Right atrium auricular region (tissue), 2 donors: ENCODE results near the gene SCFD2. TPM values are rescaled to one million over a fixed set of nuclear protein-coding genes. Genes with fewer than 3 reads are reported as not detected.
"Not testable (repeated sequence)": the region's sequence is repeated elsewhere in the genome, so short reads cannot be mapped to it uniquely, and the experiment has no call there.

Source experiments
- DNase-seq: peaks from one replicate; pipeline ENCODE4 v3.0.0-alpha.2; 2019; ENCODE audit warnings: low spot score
- H3K27ac ChIP-seq, 2 donors: fragments of 200-600 bp; sonication (generic); 1 replicate in 1 of 2; 2 replicates in 1 of 2; pipeline ENCODE4 v1.5.1; 2016 to 2019
- H3K27me3 ChIP-seq, 2 donors: fragments of 200-600 bp; sonication (generic); one replicate each; pipeline versions ENCODE4 v1.5.1 to v1.6.0; 2017 to 2019
- H3K36me3 ChIP-seq: fragments of 200-600 bp; sonication (generic); one replicate; pipeline ENCODE4 v1.5.1; 2016
- H3K4me1 ChIP-seq, 2 donors: fragments of 200-600 bp; sonication (generic); one replicate each; pipeline versions ENCODE4 v1.5.1 to v1.6.0; 2017 to 2019
- H3K4me3 ChIP-seq, 2 donors: fragments of 200-600 bp; sonication (generic); 1 replicate in 1 of 2; 2 replicates in 1 of 2; pipeline ENCODE4 v1.5.1; 2017 to 2019; ENCODE audit warnings: mild to moderate bottlenecking in 1 of 2, moderate library complexity in 1 of 2
- H3K9me3 ChIP-seq, 2 donors: fragments of 200-600 bp; sonication (generic); one replicate each; pipeline ENCODE4 v1.5.1; 2019
- total RNA-seq, 2 donors: library from RNA; depleted of rRNA; stranded (reverse); fragments of >200 nt; gene quantifications; one replicate each; pipeline ENCODE4 v1.1.0, GENCODE V29; 2016
- TF ChIP-seq, protein P1 (sequence below), 2 donors: fragments of 200-600 bp; sonication (generic); IDR thresholded peaks; one replicate each; pipeline ENCODE4 v1.5.1; 2019; ENCODE audit warnings: antibody characterized with exemption in 2 of 2

SCFD2 gene
- total RNA-seq, 2 donors from 2014 or later, result 8.1 to 9.4 TPM

DNA sequence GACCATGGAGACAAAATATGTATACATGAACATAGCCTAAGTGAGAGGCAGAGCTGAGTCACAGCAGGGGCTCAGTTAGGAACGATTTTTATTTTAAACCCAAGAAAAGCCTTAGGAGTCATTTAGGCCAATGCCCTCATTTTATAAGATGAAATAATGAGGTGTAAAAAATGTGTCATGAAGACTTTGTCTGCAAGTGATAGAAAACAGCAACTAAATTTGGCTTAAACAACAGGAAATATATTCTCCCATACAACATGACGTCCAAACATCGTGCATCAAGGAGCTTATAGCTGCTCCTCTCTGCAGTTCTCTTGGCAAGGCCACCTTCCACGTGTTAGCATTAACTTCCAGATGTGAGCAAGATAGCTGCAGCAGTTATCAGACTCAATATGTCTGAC is 16.8 kb downstream of the SCFD2 start:
- H3K4me1 ChIP-seq, result peaks cover 0 to 10% of the 10 kb centered on the region in 2 donors
- TF ChIP-seq, protein P1, sequence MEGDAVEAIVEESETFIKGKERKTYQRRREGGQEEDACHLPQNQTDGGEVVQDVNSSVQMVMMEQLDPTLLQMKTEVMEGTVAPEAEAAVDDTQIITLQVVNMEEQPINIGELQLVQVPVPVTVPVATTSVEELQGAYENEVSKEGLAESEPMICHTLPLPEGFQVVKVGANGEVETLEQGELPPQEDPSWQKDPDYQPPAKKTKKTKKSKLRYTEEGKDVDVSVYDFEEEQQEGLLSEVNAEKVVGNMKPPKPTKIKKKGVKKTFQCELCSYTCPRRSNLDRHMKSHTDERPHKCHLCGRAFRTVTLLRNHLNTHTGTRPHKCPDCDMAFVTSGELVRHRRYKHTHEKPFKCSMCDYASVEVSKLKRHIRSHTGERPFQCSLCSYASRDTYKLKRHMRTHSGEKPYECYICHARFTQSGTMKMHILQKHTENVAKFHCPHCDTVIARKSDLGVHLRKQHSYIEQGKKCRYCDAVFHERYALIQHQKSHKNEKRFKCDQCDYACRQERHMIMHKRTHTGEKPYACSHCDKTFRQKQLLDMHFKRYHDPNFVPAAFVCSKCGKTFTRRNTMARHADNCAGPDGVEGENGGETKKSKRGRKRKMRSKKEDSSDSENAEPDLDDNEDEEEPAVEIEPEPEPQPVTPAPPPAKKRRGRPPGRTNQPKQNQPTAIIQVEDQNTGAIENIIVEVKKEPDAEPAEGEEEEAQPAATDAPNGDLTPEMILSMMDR (IDR thresholded peaks at IDR 0.05), result no peak

DNA sequence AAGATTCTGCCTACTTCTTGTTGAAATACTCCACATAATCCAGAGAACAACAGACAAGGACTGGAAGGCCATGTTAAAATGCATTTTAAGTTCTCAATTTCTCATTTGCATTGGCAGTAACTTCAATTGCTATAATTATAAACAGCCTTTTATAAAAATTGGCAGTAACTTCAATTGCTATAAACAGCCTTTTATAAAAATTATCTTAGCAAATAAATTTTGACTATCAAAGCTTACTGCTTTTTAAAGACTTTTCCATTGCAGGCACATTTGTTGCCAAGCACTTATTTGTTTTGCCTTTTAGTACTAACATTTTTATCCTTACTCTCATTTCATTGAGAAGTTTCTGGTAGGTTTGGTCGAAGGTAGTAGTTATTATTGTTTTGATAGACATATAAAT is 17.8 kb downstream of the SCFD2 start:
- DNase-seq, result no peak
- no peaks in the 10 kb centered on the region for H3K27me3 ChIP-seq
- H3K36me3 ChIP-seq, result peaks cover 6% of the 10 kb centered on the region
- H3K4me3 ChIP-seq, result no peak overlapping the region
- TF ChIP-seq, protein P1 (IDR thresholded peaks at IDR 0.05), result no peak
- peaks cover 0 to 4% of the 10 kb centered on the region in 2 donors for H3K9me3 ChIP-seq
- H3K27ac ChIP-seq, result no peak overlapping the region
- H3K4me1 ChIP-seq, result peaks cover 0 to 10% of the 10 kb centered on the region in 2 donors

More for the DNA sequence above, 16.8 kb downstream of the SCFD2 start:
- H3K27ac ChIP-seq, result no peak overlapping the region
- no peaks in the 10 kb centered on the region for H3K27me3 ChIP-seq
- no peak for DNase-seq
- H3K4me3 ChIP-seq, result no peak overlapping the region
- peaks cover 0 to 4% of the 10 kb centered on the region in 2 donors for H3K9me3 ChIP-seq
- peaks cover 6% of the 10 kb centered on the region for H3K36me3 ChIP-seq

DNA sequence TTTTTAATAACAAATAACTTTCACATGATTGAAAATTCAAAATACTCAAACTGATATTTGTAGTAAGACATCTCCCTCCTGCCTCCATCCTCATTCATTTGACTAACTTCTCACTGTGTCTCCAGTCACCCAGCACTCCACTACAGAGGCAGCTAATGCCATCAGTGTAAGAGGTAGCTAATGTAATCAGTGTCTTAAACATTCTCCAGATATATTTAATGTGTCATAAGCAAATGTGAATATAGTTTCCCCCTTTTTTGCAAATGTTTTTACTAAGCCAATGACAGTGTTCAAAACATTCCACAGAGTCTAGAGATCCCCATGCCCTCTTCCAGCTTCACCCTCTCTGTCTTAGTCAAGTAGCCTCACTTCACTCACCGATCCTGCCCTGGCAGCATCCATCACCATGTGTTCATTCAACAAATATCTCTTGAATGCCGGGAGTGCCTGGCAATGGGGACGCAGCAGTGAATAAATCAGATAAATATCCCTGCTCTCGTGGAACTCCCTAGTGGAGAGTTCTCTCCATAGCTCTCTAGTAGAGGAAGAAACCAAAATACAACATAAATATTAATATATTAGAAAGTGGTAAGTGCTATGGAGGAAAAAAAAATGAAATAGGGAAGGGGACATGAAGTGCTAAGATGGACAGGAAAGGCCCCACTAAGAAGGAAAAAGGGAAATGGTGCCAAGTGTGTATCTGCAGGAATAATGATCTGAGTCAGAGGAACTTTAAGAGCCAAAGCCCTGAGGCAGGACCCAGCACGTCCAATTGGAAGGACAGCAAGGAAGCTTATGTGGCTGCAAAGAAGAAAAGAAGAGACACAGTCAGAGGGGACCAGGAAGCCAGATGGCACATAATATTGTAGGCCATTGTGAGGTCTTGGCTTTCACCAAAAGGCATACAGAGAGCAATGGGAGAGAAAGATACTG is 18.7 kb downstream of the SCFD2 start:
- Histone ChIP-seq H3K4me1 (peaks cover 0 to 10% of the 10 kb centered on the region in 2 donors), H3K9me3 (peaks cover 0 to 4% of the 10 kb centered on the region in 2 donors), H3K27ac (no peak overlapping the region), H3K27me3 (no peaks in the 10 kb centered on the region), H3K36me3 (peaks cover 3% of the 10 kb centered on the region), H3K4me3 (no peak overlapping the region)
- DNase-seq, result no peak
- TF ChIP-seq, protein P1 (IDR thresholded peaks at IDR 0.05), result no peak

DNA sequence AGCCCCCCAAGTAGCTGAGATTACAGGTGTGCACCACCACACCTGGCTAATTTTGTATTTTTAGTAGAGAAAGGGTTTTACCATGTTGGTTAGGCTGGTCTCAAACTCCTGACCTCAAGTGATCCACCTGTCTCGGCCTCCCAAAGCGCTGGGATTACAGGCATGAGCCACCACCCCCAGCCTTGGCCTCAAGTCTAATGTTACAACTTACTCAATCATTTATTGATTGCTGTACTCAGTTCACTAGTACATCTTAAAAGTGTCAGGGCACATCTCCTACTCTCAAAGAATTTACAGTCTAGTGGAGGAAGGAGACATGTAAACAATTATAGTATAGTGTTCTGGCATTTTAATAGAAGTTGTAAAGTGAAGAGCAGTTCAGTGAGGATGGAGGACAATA is 19.5 kb downstream of the SCFD2 start:
- not testable (repeated sequence) for H3K4me1 ChIP-seq, H3K9me3 ChIP-seq, H3K36me3 ChIP-seq, H3K4me3 ChIP-seq, H3K27me3 ChIP-seq, DNase-seq, H3K27ac ChIP-seq

DNA sequence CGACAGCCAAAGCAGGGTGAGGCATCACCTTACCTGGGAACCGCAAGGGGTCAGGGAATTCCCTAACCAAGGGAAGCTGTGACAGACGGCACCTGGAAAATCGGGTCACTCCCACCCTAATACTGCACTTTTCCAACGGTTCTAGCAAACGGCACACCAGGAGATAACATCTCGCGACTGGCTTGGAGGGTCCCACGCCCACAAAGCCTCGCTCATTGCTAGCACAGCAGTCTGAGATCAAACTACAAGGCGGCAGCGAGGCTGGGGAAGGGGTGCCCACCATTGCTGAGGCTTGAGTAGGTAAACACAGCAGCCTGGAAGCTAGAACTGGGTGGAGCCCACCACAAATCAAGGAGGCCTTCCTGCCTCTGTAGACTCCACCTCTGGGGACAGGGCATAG is 25.7 kb downstream of the SCFD2 start:
- H3K9me3 ChIP-seq, DNase-seq, H3K4me3 ChIP-seq, H3K4me1 ChIP-seq, H3K27me3 ChIP-seq, H3K27ac ChIP-seq, H3K36me3 ChIP-seq: not testable (repeated sequence)

DNA sequence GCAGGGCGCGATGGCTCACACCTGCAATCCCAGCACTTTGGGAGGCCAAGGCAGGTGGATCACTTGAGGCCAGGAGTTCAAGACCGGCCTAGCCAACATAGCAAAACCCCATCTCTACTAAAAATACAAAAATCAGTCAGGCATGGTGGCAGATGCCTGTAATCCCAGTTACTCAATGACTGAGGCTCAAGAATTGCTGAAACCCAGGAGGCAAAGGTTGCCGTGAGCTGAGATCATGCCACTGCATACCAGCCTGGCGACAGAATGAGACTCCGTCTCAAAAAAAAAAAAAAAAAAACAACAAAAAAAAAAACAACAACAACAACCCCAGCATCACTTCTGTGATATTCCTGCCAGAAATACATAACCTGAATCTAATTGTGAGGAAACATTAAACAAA is 30.9 kb downstream of the SCFD2 start:
- H3K4me3 ChIP-seq, H3K27ac ChIP-seq, H3K4me1 ChIP-seq, H3K36me3 ChIP-seq, H3K9me3 ChIP-seq, H3K27me3 ChIP-seq, DNase-seq: not testable (repeated sequence)

DNA sequence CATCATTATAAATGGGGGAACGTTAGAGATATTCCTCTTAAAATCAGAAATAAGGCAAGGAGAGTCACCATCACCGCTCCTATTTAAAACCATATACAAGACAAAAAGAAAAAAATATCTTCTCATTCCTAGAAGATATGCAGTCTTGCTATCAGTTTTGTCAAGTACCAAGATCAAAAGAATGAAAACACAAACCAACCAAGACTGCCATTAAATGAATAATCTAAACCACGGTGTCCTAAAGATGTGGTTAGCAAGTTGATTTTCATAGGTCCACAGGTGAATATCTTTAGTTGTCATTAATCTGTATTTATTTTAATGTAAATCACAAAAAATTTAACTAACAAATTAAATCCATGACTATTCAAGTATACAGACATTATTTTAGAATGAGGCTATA is 39.3 kb downstream of the SCFD2 start:
- Histone ChIP-seq H3K36me3 (no peaks in the 10 kb centered on the region), H3K4me3 (no peak overlapping the region), H3K4me1 (peaks cover 0 to 9% of the 10 kb centered on the region in 2 donors), H3K27ac (no peak overlapping the region), H3K27me3 (no peaks in the 10 kb centered on the region), H3K9me3 (no peaks in the 10 kb centered on the region)
- DNase-seq, result no peak
- TF ChIP-seq, protein P1 (IDR thresholded peaks at IDR 0.05), result no peak
